HG03064 (cell line): ENCODE measurements around the gene TOMT.
A peak's percentile ranks its signal among the peaks of the same experiment; 100 is the strongest.

Experiments used
- ATAC-seq: cut with Tn5 transposase; IDR thresholded peaks from one replicate; pipeline ENCODE4 v1.9.1; 2021; ENCODE audit warnings: low read depth; ENCODE audit not compliant: unreplicated experiment

TOMT gene

DNA sequence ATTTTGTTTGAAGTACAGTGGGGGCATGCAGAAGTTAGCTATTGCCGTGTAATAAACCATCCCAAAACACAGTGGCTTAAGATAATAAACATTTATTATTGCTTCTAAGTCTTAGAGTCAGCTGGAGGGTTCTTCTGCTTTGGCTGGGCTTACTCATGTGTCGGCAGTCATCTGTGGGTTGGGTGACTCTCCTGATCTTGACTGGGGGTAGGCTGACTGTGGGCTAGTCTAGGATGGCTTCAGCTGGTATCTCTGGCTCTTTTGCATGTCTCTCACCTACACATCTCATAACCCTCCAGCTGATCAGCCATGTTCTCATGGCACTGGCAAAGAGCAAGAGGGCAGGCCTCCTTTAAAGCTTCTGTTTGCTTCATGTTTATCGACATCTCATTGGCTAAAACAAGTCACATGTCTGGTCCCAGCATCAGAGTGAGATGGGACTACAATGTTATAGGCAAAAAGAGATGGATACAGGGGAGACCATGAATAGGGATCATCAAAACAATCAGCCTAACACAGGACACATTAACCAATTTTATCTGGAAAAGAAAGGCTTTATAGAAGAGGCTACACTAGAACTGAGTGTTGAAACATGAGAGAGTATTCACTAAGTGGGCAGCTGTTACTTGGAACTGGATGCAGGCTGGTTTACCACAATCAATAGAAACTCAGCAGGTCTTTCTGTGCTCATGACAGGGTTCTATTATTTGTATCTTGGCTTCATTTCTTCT is 19.9 kb upstream of the TOMT start:
- ATAC-seq = no peak

DNA sequence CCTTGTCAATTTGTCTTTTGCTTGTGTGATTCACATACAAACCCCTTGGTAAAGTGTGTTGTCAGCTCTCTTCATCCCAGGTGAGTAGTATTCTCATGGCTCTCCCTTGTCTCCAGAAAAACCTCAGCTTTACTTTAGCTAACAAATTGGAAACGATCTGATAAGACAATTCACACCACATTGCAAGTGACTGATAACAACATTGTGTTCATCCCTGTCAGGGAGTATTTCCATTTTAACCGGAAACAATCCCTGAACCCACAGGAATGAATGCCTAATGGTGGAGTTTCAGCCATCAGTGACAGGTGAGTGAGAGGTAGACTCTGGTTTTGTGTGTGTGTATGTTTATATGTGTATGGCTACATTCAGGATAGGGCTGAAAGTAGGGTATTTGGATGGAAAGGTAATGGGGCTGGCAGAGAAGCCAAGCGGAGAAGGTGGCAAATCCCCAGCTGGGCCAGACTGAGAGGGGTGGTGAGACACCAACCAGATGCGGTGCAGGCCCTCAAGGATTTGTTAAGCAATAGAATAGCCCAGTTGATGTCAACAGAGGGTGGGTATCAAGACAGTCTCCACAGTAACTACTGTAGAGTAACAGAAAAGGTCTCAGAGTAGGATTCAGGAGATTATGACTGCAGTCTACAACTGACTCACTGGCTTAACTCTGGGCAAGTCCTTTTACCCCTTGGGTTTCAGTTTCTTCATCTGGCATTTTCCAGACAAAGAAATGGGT is 17.5 kb upstream of the TOMT start:
- ATAC-seq = no peak

DNA sequence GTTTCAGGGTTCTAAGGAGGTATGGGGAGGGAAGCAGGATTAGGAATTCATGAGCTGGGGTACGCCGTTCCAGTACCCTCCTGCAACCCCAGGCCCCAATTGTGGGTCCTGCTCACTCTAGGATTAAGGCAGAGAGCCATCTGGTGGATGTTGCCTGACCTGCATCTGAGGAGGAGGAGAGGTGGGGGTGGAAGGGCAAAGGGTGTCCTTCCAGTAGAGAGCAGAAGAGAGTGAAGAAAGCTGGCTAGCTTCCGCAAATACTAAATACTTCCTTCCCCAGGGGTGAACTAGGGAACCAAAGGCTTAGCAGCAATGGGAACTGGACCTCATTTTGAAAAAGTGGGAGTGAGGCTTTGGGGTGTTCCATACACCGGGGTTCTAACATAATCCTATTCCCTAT is 14.4 kb upstream of the TOMT start:
- no peak for ATAC-seq

DNA sequence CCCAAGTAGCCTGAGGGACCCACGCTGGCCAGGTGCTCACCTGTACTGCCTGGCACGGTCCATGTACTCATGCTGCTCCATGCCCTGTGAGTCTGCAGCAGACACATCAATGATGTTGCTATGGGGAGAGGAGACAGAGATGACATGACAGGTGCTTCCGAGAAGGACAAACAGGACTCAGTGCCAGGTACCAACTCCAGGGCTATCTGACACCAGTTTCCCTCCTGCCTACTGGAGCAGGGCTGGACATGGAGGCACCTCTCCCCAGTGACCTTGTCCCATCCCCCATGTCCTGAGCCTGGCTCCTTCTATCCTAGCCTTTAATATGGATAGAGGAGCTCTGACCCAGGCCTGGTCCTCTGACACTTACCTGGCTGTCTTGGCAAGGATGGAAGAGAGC is 7.0 kb upstream of the TOMT start:
- ATAC-seq = no peak

DNA sequence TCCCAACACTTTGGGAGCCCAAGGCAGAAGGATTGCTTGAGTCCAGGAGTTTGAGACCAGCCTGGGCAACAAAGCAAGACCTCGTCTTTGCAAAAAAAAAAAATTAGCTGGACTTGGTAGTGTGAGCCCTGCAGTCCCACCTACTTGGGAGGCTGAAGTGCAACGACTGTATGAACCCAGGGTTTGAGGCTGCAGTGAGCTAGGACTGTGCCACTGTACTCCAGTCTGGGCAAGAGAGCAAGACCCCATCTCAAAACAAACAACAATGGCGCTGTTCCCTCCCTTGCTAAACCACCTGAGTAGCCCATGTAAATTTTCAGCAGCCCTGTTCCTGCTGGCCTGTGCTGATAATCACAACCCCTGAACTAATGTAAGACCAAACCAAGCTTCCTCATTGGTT is 5.7 kb upstream of the TOMT start:
- ATAC-seq = no peak

DNA sequence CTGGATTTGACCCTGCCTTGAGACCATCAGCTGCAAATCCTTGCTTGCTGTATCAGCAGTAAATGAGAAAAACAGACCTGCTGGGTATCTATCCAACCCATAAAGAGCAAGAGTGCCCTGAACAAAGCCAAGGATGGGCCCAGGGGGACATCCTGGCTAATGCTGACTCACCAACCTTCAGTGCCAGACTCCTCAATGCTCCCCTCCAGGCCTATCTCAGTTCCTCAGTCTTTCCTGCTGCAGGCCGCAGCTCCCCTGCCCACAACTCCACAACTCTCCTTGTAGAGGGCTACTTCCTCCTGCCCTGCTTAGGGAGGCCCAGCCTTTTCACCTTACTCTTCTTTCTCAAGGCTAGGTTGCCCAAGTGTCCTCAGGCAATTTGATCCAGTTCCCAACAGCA is 5.3 kb upstream of the TOMT start:
- ATAC-seq = no peak

DNA sequence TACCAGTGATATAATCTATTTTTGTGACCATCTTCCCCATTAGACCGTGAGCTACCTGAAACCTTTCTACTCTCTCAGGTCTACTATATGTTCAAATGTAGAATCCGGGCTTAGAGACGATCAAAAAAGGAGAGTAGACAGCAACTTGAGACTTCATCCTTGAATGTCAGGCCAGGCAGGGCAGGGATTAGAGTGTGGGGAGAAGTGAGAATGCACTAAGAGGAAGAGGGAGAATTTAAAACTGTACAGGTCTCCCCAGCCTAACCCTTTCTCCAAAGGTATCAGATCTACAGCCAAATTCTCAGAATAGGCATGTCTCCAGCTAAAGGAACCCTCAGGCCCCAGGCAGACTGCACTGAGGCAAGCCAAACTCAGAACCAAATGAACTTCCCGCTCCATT is 3.6 kb upstream of the TOMT start:
- no peak for ATAC-seq

DNA sequence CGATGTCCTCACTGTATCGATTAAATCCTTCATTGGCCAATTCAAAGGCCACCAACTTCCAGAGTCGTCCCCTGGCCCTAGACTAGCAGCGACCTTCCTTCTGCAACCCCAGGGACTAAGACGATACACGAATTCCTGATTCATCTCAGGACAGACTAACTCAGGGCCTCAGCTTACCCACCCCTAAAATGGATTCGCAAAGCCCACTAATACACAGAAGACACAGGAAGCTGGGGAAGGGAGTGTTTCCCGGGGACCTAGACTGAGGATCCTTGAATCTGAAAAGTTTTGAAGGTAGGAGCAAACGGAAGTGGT is 3.1 kb upstream of the TOMT start:
- no peak for ATAC-seq

DNA sequence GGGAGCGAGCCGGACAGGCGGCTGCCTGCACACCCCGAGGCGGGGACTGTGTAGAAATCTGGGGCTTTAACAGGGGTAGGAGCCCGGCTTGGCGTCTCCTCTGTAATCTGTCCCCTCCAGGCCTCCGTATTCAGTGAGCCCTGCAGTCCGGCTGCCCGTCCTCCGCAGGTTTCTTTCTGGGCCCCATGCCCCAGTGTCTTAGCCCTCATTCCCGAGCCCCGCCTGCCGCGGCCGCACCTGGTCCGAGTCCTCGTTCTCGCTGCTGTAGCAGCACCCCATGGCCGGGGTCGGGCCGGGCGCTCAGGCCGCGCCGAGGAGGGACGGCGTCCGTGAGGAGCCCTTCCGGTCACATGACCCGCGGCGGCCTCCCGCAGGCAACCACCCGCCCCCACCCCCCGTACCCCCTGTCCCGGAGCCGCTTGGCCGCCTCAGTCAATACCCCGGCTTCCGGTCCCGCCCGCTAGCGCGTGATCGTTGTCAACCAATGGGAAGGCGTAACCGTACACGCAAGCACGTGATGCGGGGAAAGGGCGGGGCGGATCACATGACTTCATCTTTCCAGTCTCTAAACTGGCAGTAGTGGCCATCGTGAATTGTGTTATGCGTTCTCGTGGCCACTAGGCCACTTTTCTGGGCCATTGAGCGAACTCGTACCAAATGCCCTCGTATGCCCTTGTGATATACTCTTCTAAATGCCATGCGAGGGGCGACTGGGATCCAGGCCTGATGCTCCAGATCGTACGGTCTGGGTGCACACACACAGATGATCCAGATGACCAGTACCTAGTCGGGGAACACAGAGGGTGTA is 2.6 kb upstream of the TOMT start, which contains the start of gene LAMTOR1:
TSS of gene LAMTOR1 (minus strand) at position 352 of the 808 bp plus-strand sequence. CDS start at position 279, 73 bp downstream.
- peak; percentile 65 for ATAC-seq

DNA sequence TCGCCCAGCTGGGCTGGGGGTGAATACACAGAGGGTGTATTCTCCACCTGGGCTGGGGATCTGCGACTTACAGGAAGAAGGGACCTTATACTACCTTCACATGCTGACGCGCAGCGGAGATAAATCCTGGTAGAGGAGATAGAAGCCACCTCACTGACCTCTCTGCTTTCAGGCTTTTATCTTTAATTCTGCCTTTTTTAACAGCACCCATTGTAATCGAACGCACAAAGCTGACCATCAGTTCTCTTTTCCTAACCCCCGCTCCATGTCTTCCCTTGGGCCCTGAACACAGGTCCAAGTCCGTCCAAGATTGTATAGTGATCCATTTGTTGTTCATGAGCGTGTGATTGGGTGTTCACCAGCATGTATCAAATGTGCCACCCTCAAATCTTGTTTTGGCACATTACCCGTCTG is 2.0 kb upstream of the TOMT start:
- ATAC-seq = no peak

DNA sequence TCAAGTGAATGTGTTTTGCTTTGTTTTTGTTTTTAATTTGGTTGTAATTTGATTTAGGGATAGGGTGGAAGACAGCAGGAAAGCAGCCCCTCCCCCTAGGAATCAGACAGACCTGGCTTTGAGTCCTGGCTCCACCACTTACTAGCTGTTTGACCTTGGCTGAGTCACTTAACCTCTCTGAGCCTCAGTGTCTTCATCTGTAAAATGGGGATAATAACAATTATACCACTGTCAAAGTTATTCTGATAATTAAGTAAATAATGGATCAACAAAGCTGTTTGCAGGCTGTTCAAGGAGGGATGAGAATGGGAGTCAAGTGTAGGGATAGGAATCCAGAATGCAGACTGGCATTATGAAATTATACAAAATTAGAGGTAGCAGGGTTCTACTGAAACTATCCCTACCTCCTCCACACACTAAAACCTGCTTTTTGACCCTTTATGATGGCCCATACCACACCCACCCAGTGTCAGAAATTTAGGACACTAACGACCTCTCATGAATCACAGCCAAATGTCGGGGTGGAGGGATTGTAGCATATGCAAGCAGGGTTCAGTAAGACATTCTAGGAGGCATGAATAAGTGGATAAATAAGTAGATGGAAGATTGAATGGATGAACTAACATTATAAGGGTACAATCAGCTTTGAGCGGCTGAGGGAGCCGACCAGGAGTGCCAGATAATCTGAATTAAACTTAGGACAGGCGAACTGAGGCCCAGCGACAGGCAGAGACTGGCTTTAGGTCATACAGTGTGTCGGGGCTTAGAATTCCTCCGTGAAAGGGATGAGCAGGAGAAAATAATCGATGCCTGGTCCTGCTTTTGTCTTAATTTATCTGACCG is 5.8 kb downstream of the TOMT start:
- no peak for ATAC-seq

DNA sequence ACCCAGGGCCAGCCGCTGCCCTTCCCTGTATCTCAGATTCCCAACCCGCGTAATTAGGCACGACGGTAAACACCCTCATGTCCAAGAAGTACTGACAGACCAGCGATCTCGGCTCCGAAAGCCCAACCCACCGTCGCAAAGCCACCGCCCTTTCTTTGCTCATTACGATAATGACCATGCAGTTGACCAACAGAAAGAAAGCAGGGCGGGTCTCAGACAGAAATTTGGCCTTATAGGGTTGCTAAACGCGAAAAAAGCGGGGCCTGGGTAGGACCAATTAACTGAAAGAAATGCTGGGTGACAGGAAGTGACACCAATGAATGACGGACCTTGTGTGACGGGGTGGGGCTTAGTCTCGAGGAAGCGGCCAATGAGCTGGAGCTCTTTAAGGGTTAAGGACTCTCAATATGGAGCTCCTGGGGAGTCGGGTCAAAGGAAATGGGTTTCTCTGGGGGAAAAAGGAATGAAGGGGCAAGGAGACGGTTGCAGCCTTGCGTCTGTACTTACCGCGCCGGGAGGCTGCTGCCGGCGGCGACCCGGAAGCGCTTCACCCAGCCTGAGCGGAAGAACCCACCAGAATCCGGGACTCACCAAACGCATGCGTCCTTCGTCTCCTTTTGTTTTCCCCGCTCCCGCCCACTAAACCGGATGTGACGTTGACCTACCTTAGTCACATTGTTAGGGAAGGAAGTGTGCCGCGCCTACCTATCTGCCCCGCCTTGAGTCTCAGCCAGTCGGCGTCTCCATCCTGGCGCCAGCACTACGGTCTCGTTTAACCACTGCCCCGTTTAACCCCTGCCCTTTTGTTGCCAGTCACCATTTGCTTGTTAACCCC is 6.6 kb downstream of the TOMT start, which contains the start of gene ANAPC15:
TSS of gene ANAPC15 (minus strand) at position 553 of the 835 bp plus-strand sequence. CDS start 1,419 bp downstream, outside the sequence.
- ATAC-seq = peak; percentile 83

DNA sequence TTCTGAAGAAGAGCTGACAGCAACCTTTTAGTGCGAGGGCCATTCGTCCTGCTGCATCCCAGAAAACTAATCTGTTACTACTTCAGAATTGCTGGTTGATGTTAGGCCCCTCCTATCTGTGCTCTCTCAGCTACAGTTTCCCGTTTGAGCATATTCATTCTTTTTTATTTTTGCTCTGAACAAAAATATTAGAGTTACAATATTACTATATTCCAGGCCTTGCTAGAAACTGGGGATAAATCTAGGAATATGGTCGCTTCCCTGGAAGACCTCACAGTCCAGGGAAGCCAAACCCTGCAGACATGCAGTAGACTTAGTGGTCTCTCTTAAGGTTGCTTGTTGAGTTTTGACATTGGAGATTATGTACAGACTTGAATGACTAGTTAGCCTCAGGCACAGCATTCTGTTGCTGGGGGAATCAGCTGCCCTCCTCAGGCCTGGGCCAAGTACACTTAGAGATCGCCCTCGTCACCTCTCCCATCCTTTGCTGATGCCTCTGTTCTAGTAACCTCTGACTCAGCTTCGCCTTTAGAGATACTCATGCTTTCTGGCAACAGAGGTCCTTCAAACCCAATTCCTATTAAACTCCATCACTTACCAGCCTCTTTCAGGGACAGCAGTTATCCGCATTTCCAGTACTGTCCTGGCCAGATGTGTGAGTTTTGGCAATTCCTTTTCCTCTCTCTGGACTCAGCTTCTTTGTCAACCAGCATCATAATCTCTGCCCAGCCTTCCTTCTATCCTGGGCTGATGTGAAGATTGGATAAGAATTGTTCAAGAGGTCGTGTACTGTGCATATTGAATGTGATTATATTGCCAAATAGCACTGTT is 7.5 kb downstream of the TOMT start:
- no peak for ATAC-seq

DNA sequence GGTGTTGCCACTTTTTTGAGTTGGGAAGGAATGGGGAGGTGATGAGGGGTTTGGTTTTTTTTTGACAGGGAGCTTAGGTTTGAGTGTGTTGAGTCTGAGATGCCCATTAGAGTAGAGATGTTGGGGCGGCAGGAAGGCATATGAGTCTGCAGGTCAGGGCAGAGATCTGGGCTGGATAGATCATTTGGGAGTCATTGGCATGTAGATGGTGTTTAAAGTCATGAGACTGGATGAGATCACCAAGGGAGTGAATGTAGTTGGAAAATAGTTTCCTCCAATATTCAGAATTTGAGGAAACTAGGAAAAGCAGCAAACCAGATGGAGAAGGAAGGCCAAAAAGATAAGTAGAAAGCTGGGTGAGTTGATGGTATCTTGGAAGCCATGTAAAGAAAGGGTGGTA is 8.8 kb downstream of the TOMT start:
- no peak for ATAC-seq

DNA sequence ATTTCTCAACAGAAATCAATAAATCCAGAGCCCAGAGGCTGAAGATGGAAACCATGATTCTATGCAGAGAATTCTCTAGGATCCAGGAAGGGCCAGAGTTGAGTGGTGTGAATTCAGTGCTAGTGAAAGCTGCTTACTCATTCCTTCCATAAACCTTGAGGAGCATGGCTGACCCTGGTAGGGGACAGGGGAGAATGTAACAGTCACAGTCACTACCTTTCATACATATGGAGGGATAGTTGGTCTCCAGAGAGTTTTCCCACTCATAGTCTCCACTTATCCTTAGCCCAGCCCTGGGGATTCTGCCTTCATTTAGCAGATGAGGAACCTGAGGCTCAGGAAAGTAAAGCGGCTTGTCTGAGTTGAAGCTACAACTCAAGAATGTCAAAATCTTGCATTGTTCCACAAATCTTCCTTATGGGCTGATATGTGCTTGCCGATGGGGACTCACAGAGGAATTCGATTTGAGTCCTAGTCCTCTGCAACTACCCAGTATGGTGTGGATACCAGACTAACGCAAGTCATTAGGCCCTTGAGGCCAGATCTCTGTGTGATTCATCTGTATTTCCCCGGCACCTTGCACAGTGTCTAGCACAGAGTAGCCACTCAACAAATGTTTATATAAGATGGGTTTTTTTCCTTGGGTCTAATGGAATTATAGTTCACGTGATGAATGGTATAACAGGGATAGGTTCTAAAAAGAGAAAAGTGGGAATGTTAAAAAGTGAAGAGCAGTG is 10.5 kb downstream of the TOMT start:
- ATAC-seq = no peak

DNA sequence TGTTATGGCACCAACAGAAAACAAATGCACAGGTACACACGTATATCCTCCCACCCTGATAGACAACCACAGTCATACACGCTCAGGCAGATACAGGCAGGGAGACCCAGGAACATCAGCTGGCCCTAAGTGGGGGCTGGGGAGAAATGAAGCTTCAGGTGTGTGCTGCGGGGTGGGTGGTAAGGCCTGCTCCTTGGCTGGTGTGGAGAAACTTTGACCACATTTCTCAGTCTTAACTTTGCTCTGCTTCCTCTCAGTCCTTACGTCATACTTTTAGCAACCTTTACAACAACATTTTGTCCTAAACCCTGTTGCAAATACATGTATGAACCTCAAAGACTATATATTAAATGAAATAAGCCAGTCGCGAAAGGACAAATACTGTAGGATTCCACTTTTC is 13.5 kb downstream of the TOMT start:
- no peak for ATAC-seq

DNA sequence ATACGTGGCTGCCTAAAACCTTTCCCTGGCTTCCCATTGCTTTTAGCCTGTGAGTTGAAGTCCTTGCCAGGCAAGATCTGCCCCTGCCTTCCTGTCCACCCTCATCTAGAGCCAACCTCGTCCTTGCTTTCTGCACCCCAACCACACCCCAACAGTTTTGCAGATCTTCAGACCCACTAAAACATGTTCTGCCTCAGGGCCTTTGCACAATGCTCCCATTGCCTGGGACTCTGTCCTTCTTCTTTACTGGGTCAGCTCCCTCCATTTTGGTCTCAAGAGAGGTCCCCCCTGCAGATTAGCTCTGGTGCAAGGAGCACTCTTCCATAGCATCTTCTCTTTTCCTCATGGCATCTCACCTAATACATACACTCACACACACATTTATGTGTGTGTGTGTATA is 15.2 kb downstream of the TOMT start:
- no peak for ATAC-seq

DNA sequence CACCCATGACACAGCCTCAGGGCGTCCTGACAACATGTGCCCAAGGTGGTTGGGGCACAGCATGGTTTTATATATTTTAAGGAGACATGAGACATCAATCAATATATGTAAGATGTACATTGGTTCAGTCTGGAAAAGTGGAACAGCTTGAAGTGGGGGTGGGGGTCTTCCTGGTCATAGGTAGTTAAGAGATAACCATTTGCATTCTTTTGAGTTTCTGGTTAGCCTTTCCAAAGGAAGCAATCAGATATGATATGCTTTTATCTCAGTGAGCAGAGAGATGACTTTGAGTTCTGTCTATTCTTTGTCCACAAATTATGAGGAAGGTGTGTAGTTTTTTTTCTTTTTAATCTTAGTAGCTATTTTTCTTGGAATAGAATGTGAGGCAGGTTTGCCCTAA is 16.9 kb downstream of the TOMT start:
- ATAC-seq = no peak
